ENCODE measurements around the gene RNF217.

The RNF217 gene

DNA sequence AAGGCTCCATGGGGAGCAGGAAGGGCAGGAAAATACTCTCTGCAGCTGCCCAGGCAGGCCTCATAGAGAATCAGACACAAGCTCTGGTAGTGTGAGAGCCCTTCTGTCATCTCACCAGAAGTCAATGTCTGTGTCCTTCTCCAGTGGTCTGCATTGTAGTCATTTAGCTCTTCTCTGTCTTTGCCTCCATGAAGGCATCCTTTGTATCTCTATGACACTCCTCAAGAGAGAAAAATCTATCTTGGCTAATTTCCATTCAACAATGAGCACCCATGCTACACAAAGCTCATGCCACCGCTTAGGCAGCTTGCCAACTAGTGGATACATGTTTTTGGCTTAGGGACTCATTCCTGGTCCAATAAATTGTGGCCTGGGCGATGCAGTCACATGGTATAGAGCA lies 92.1 kb downstream of the RNF217 start:
- no peak overlapping the region for H3K4me3 ChIP-seq (ENCODE audit: low read depth, low read length)
- TF ChIP-seq, protein P1, sequence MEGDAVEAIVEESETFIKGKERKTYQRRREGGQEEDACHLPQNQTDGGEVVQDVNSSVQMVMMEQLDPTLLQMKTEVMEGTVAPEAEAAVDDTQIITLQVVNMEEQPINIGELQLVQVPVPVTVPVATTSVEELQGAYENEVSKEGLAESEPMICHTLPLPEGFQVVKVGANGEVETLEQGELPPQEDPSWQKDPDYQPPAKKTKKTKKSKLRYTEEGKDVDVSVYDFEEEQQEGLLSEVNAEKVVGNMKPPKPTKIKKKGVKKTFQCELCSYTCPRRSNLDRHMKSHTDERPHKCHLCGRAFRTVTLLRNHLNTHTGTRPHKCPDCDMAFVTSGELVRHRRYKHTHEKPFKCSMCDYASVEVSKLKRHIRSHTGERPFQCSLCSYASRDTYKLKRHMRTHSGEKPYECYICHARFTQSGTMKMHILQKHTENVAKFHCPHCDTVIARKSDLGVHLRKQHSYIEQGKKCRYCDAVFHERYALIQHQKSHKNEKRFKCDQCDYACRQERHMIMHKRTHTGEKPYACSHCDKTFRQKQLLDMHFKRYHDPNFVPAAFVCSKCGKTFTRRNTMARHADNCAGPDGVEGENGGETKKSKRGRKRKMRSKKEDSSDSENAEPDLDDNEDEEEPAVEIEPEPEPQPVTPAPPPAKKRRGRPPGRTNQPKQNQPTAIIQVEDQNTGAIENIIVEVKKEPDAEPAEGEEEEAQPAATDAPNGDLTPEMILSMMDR (IDR thresholded peaks at IDR 0.05; ENCODE audit: low read depth, low read length), result no peak
- in situ Hi-C loops (cut with HindIII; ENCODE audit: low sequenced_read_pairs), result no loop called here
- DNase-seq (ENCODE audit: low read depth, low spot score), result no peak

DNA sequence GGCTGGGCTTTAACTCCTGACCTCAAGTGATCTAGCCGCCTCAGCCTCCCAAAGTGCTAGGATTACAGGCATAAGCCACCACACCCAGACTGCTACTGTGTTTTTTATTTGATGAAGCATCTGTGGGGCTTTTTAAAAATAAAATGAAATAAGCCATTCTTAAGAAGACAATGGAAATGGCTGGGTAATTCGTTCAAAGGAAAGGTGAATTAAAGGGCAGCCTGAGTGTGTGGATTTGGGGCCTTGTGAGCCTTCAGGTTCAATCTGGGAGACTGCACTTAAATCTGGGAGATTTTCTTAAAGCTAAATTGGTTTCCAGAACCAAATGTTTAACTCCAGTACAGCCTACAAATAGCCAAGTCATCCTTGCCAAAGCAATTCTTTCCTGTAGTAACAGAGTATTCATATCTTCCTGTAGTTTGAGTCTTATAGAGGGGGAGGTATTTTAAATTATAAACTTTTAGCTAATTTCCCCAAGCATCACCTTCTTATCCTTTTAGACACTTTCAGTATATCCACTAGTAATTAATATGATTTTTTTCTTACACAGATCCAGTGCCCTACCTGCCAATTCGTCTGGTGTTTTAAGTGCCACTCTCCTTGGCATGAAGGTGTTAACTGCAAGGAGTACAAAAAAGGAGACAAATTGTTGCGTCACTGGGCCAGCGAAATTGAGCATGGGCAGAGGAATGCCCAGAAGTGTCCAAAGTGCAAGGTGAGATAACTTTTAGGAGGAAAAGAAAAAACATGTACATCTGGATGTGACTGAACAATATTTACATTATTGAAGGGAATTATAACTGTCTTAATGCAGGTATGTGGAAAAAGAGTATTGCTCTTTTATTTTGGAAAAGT lies 95.4 kb downstream of the RNF217 start:
- TF ChIP-seq, protein P1 (IDR thresholded peaks at IDR 0.05; ENCODE audit: low read depth, low read length), result no peak
- DNase-seq (ENCODE audit: low read depth, low spot score), result no peak
- in situ Hi-C loops (cut with HindIII; ENCODE audit: low sequenced_read_pairs), result no loop called here
- H3K4me3 ChIP-seq (ENCODE audit: low read depth, low read length), result no peak overlapping the region

DNA sequence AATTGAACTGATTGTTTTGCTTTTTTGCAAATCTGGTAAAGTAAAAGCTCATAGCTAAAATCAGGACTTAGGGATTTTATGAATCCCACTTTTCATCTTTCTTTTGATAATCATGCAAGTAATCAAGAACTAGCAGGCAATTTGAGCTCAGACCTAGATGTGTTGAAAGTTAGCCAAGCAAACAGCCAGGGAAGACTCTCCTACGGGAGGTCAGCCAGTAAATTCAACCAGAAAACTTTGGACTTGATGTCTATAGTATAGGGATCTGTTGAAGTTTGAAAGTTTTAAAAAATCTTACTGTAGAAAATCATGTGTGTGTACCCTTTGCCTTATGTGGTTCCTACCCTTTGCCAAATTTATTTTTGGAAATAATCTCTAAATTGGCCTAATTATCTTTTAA lies 96.3 kb downstream of the RNF217 start:
- in situ Hi-C loops (cut with HindIII; ENCODE audit: low sequenced_read_pairs), result no loop called here
- no peak overlapping the region for H3K4me3 ChIP-seq (ENCODE audit: low read depth, low read length)
- DNase-seq (ENCODE audit: low read depth, low spot score), result no peak
- TF ChIP-seq, protein P1 (IDR thresholded peaks at IDR 0.05; ENCODE audit: low read depth, low read length), result no peak

DNA sequence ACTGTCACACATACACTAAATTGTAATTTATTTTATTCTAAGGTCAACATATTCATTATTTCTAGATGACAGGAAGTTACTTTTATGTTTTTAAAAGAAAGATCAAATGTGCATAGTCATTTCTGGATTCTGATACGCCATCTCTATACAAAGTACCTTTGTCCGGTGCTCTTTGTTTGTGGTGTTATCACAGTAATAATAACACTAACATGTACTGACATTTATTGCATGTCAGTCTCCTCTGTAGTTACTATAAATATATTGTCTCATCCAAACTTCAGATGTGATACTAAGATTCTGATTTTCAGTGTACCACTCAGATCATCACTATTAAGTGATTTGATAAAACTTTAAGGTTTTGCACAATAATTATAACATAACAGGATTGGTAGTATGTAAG lies 101.1 kb downstream of the RNF217 start:
- no peak for DNase-seq (ENCODE audit: low read depth, low spot score)
- in situ Hi-C loops (cut with HindIII; ENCODE audit: low sequenced_read_pairs), result no loop called here

DNA sequence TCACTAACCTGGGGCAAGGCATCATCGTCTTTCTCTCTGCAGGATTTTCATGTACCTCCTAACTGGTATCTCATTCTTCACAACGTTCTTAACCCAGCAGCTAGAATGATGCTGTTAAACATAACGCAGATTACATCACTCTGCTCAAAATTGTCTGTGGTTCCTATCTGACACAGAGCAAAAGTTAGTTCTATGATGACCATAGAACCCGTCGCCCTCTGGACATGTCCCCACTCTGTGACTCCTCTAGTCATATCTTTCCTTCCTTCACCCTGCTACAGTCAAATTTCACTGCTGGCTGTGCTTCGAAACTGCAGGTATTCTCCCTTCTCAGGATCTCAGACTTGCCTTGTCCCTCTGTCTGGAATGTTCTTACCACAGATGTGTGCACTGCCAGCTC lies 103.9 kb downstream of the RNF217 start:
- H3K4me3 ChIP-seq (ENCODE audit: low read depth, low read length), result no peak overlapping the region
- TF ChIP-seq, protein P1 (IDR thresholded peaks at IDR 0.05; ENCODE audit: low read depth, low read length), result no peak
- DNase-seq (ENCODE audit: low read depth, low spot score), result peak; percentile 25
- in situ Hi-C loops (cut with HindIII; ENCODE audit: low sequenced_read_pairs), result no loop called here

More for the DNA sequence above, 101.1 kb downstream of the RNF217 start:
- no peak overlapping the region for H3K4me3 ChIP-seq (ENCODE audit: low read depth, low read length)
- TF ChIP-seq, protein P1 (IDR thresholded peaks at IDR 0.05; ENCODE audit: low read depth, low read length), result no peak

DNA sequence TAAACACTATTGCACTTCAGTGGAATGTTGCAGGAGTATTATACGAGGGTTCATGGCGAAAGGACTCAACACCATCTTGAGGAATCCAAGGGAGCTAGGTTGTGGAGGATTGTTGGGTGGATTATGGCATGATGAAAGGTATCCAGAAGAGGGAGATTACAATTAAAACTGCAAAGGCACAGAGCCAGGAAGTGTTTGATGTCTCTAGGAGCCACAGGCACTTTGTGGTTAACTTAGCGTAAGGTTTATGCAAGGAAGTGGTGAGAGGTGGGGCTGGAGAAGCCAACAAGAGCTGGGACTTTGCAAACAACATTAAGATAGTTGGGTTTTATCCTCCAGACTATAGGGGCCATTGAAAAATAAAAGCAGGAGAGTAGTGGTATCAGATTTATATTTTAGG lies 104.7 kb downstream of the RNF217 start:
- DNase-seq (ENCODE audit: low read depth, low spot score), result peak; percentile 84
- TF ChIP-seq, protein P1 (IDR thresholded peaks at IDR 0.05; ENCODE audit: low read depth, low read length), result no peak
- in situ Hi-C loops (cut with HindIII; ENCODE audit: low sequenced_read_pairs), result no loop called here
- no peak overlapping the region for H3K4me3 ChIP-seq (ENCODE audit: low read depth, low read length)
